Measurements from ENCODE around the gene MCAM.

Gene MCAM

DNA sequence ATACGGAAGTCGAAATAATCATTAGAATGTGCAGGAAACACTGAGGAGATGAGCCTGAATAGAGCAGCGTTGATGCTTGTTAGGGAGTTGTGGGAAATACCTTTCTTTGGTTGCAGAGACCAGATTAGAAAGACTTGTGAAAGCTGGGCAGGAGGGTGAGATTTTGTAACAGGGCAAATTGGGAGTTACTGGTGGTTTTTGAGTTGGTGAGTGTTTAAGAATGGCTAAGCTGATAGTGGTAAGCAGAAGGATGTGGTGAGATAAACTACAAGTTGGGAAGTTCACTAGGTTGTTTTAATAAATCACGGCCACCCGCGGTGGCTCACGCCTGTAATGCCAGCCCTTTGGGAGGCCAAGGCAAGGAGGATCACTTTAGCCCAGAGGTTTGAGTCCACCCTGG is 34.4 kb downstream of the MCAM start:
- TF ChIP-seq, protein P1, sequence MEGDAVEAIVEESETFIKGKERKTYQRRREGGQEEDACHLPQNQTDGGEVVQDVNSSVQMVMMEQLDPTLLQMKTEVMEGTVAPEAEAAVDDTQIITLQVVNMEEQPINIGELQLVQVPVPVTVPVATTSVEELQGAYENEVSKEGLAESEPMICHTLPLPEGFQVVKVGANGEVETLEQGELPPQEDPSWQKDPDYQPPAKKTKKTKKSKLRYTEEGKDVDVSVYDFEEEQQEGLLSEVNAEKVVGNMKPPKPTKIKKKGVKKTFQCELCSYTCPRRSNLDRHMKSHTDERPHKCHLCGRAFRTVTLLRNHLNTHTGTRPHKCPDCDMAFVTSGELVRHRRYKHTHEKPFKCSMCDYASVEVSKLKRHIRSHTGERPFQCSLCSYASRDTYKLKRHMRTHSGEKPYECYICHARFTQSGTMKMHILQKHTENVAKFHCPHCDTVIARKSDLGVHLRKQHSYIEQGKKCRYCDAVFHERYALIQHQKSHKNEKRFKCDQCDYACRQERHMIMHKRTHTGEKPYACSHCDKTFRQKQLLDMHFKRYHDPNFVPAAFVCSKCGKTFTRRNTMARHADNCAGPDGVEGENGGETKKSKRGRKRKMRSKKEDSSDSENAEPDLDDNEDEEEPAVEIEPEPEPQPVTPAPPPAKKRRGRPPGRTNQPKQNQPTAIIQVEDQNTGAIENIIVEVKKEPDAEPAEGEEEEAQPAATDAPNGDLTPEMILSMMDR (IDR thresholded peaks at IDR 0.05), result no peak

DNA sequence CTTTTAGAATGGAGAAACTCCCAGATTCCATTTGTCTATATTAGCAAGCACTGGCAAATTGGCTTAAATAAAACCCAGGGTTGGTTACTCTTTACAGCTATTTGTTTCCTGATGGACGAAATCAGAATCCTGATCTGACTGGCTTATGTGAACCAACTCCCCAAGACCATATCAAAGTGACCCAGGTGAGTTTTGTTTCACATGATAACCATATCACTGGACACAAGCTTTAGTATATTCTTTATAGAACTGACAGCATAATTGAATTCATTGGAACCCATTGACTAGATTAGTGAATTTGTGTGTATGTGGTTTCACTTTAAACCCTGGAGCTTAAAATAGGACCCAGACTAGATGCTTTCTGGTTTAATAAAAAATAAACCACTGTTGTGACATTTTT is 39.3 kb downstream of the MCAM start:
- TF ChIP-seq, protein P1 (IDR thresholded peaks at IDR 0.05), result no peak

DNA sequence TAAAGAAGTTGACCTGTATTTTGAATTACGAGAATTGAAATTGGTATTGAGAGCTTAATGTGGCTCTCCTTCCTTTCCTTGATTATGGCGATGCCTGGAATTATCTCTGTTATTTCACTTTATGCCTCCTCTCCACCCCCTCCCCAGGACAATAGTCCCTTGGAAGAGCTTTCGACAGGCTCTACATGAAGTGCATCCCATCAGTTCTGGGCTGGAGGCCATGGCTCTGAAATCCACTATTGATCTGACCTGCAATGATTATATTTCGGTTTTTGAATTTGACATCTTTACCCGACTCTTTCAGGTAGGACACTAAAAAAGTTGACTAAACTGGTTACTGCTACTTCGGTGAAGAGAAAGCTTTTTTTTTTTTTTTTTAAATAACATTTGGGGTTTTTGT is 43.2 kb downstream of the MCAM start:
- TF ChIP-seq, protein P1 (IDR thresholded peaks at IDR 0.05), result no peak

DNA sequence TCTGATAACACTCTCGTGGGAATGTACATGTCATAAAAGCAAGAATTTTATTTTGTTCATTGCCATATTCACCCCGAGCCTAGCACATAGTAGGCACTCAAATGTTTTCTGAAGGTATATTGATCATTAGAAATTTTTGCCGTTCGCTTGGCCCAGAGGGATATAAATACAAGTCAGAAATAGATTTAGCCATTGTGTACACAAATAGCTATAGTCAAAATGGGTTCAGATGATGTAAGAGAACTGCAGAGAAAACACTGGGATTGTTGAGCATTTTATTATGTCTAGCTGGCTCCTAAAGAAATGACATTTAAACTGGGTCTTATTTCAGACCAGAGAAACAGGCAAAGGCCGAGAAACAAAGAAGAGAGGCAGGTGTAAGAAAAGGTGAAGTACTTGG is 49.3 kb downstream of the MCAM start:
- TF ChIP-seq, protein P1 (IDR thresholded peaks at IDR 0.05), result no peak

DNA sequence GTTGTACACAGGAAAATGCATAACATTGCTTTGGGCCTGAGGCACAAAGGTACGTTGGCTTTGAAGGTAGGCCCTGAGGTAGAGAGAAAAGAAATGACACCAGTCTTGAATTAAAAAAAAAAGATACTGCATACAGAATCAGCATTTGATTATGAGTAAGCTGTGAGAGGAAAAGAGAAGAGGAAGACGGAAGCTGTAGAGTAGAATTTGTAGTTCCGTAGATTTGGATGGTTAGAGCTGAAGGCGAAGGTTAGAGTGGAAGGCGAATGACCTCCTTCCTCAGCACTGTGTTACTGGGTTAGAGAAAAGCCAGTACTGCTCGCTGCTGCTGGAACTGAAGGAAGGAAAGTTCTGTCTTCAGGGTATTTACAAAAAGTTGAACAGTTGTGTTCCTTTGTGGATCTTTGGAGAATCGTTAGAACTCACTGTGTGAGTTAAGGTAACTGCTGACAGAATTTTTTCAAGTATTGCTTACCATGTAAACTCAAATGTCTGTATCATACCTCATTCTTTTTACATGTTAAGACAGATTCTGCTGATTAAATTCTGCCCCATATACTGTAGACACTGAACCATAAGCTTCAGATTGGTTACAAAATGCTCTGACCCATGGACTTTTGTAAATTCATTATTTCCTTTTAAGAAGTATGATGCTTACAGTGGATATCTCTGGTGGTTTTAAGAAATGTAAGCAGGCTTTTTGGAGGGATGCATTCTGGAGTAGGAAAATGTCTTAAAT is 50.2 kb downstream of the MCAM start:
- TF ChIP-seq, protein P1 (IDR thresholded peaks at IDR 0.05), result no peak

DNA sequence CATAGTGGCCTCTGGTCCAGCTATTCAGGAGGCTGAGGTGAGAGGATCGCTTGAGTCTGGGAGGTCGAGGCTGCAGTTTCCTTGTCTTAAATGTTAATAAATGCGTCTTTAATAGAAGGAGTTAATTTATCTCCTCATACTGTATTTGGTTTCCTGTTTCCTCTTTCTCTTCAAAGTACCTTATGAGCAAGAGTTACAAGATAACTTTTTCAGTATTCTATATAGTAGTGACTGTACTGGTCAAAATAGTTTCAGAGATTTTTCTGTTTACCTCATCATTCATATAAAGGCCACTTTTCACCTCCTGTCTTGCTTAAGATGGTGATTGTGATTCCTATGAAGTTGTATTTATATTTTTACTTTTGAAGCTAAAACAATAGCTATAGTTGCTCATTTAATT is 50.9 kb downstream of the MCAM start:
- TF ChIP-seq, protein P1 (IDR thresholded peaks at IDR 0.05), result no peak

DNA sequence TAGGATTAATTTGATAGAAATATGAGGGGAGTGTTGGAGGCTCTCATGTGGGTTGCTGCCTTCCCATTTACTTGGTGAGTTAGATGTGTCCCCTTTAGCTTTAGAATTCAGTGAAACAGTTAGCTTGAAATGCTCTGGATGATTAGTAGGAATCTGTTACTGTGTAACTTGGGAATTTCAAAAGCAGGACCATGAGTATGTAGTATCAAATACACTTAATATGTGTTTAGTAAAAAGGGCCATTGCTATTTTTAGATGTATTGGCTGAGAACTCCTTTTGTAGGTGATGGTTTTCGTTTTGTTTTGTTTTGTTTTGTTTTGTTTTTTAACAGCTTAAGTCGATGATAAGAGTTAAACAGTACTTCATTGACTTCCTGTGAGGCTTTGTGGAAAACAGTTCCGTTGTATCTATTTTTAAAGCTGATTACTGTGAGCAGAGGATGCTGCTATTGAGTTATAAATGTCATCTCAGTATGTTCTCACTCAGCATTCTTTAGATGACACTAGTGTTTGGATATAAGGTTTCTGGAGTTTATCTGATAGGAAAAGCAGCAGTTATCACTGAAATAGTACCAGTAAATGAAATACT is 53.5 kb downstream of the MCAM start:
- TF ChIP-seq, protein P1 (IDR thresholded peaks at IDR 0.05), result no peak

Measured in LNCAP (cell line).